WTC11 (cell line): ENCODE results near the gene TMEM140. TPM values are rescaled to one million over a fixed set of nuclear protein-coding genes. Genes with fewer than 3 reads are reported as not detected.

Source experiments
- ATAC-seq: fragments of 200-7000 bp; cut with Tn5 transposase; 2 replicates; pipeline ENCODE4 v1.10.0; 2021; ENCODE audit warnings: mild to moderate bottlenecking, moderate library complexity
- CTCF ChIA-PET: fragments of 300-600 bp; sonication (Branson Sonifier 250); formaldehyde crosslinking; loops from one replicate; lab custom pipeline; 2021; ENCODE audit warnings: antibody characterized with exemption; lab: Charles Lee
- POLR2A ChIA-PET: fragments of 350-600 bp; sonication (Branson Sonifier 250); formaldehyde crosslinking; loops from one replicate; lab custom pipeline; 2021; ENCODE audit warnings: antibody characterized with exemption; lab: Charles Lee
- DNase-seq: peaks from one replicate; pipeline ENCODE4 v3.0.0; 2021; ENCODE audit warnings: low spot score
- H3K27ac Mint-ChIP-seq: 2 replicates; pipeline ENCODE4 v1.8.0; 2021; ENCODE audit warnings: mixed read lengths
- H3K27me3 Mint-ChIP-seq: 2 replicates; pipeline ENCODE4 v1.8.0; 2021; ENCODE audit warnings: low read depth, mild to moderate bottlenecking, moderate library complexity, mixed read lengths
- H3K36me3 Mint-ChIP-seq: 2 replicates; pipeline ENCODE4 v1.8.0; 2021; ENCODE audit warnings: mixed read lengths
- H3K4me1 Mint-ChIP-seq: 2 replicates; pipeline ENCODE4 v1.8.0; 2022; ENCODE audit warnings: mixed read lengths
- H3K4me3 Mint-ChIP-seq: 2 replicates; pipeline ENCODE4 v1.8.0; 2021; ENCODE audit warnings: mild to moderate bottlenecking, moderate library complexity, mixed read lengths
- H3K9me3 Mint-ChIP-seq: 2 replicates; pipeline ENCODE4 v1.8.0; 2021; ENCODE audit warnings: mixed read lengths
- CREB1 ChIP-seq: sonication (generic); formaldehyde crosslinking; IDR thresholded peaks from 2 replicates; pipeline ENCODE4 v1.8.0; 2023; ENCODE audit warnings: mild to moderate bottlenecking, missing genetic modification reagents
- JAZF1 ChIP-seq: fragments of 250-450 bp; sonication (Bioruptor Pico); IDR thresholded peaks from 2 replicates; pipeline ENCODE4 v1.9.0; 2021; ENCODE audit warnings: moderate library complexity, mild to moderate bottlenecking, inconsistent platforms
- KAT7 ChIP-seq: sonication (generic); formaldehyde crosslinking; IDR thresholded peaks from 2 replicates; pipeline ENCODE4 v1.8.1; 2023; ENCODE audit warnings: missing genetic modification reagents, mild to moderate bottlenecking, borderline replicate concordance
- MXD4 ChIP-seq: fragments of 250-450 bp; sonication (Bioruptor Pico); IDR thresholded peaks from 2 replicates; pipeline ENCODE4 v1.8.0; 2021; ENCODE audit warnings: mild to moderate bottlenecking, moderate library complexity, borderline replicate concordance
- NFYB ChIP-seq: sonication (generic); formaldehyde crosslinking; conservative IDR thresholded peaks from 2 replicates; pipeline ENCODE4 v1.8.0; 2022; ENCODE audit warnings: low read depth, missing genetic modification reagents
- RORB ChIP-seq: fragments of 250-450 bp; sonication (Bioruptor Pico); IDR thresholded peaks from 2 replicates; pipeline ENCODE4 v1.9.0; 2021; ENCODE audit warnings: mild to moderate bottlenecking
- SOX15 ChIP-seq: fragments of 250-450 bp; sonication (Bioruptor Pico); IDR thresholded peaks from 2 replicates; pipeline ENCODE4 v1.9.0; 2021; ENCODE audit warnings: mild to moderate bottlenecking
- TEAD4 ChIP-seq: sonication (generic); formaldehyde crosslinking; IDR thresholded peaks from 2 replicates; pipeline ENCODE4 v1.8.0; 2022; ENCODE audit warnings: mild to moderate bottlenecking, missing genetic modification reagents
- TP53 ChIP-seq: sonication (generic); formaldehyde crosslinking; IDR thresholded peaks from 2 replicates; pipeline ENCODE4 v1.8.1; 2023; ENCODE audit warnings: mild to moderate bottlenecking, missing genetic modification reagents
- ZNF138 ChIP-seq: sonication (generic); formaldehyde crosslinking; conservative IDR thresholded peaks from 2 replicates; pipeline ENCODE4 v1.8.1; 2022; ENCODE audit warnings: mild to moderate bottlenecking, moderate library complexity, missing genetic modification reagents
- ZNF396 ChIP-seq: fragments of 250-450 bp; sonication (Bioruptor Pico); IDR thresholded peaks from 2 replicates; pipeline ENCODE4 v1.8.0; 2021; ENCODE audit warnings: mild to moderate bottlenecking, moderate library complexity, borderline replicate concordance
- ZNF423 ChIP-seq: fragments of 250-450 bp; sonication (Bioruptor Pico); IDR thresholded peaks from 2 replicates; pipeline ENCODE4 v2.1.2; 2022; ENCODE audit warnings: mild to moderate bottlenecking, moderate library complexity
- total RNA-seq: library from RNA; stranded (reverse); gene quantifications from 3 replicates; pipeline ENCODE4 v1.2.3, GENCODE V29; 2021
- TF ChIP-seq, protein P1 (sequence below): sonication (generic); formaldehyde crosslinking; IDR thresholded peaks from 2 replicates; pipeline ENCODE4 v1.8.1; 2023; ENCODE audit warnings: mild to moderate bottlenecking, missing genetic modification reagents, borderline replicate concordance
- TF ChIP-seq, protein P2 (sequence below): fragments of 250-450 bp; sonication (Bioruptor Pico); IDR thresholded peaks from 2 replicates; pipeline ENCODE4 v1.8.0; 2021; ENCODE audit warnings: mild to moderate bottlenecking
- TF ChIP-seq, protein P3 (sequence below): fragments of 250-450 bp; sonication (Bioruptor Pico); IDR thresholded peaks from 2 replicates; pipeline ENCODE4 v1.9.0; 2021; ENCODE audit warnings: mild to moderate bottlenecking

TMEM140 gene
- total RNA-seq, 1 experiment from 2014 or later: not detected

DNA sequence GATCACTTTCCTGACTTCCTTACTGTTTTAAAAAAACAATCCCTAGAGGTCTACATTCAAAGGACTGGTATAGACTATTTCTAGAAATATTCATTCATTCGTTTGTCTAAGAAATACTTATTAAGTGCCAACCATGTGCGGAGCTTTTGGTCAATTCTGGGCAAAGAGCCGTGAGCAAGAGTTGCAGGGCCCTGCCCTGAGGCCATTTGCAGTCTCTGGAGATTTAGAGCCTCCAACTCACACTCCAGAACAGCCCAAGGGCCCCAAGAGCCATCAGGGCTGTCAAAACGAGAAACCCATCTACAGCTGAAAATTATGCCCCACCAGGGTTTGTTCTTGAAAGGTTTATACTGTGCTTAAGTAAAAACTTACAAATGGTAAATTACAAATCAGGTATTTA, 47.3 kb downstream of the TMEM140 start:
- Mint-ChIP-seq H3K27ac (no peak overlapping the region), H3K4me3 (no peak overlapping the region), H3K9me3 (no peaks in the 10 kb centered on the region), H3K4me1 (peaks cover 8% of the 10 kb centered on the region), H3K27me3 (no peaks in the 10 kb centered on the region), H3K36me3 (peaks cover 28% of the 10 kb centered on the region)
- ChIA-PET CTCF (interaction anchor here (1.3 kb wide), 1 partner anchor 79 kb away, joined by 3 read pairs; no protein-coding TSS in a partner anchor), POLR2A (no interaction called here)
- ATAC-seq: no peak
- DNase-seq: no peak
- TF ChIP-seq CREB1 (no peak), NFYB (CRISPR knock-in tag) (no peak), JAZF1 (no peak), MXD4 (CRISPR knock-in tag) (no peak), KAT7 (no peak), TEAD4 (CRISPR knock-in tag) (no peak), RORB (CRISPR knock-in tag) (no peak), ZNF423 (no peak)
- TF ChIP-seq, protein P1, sequence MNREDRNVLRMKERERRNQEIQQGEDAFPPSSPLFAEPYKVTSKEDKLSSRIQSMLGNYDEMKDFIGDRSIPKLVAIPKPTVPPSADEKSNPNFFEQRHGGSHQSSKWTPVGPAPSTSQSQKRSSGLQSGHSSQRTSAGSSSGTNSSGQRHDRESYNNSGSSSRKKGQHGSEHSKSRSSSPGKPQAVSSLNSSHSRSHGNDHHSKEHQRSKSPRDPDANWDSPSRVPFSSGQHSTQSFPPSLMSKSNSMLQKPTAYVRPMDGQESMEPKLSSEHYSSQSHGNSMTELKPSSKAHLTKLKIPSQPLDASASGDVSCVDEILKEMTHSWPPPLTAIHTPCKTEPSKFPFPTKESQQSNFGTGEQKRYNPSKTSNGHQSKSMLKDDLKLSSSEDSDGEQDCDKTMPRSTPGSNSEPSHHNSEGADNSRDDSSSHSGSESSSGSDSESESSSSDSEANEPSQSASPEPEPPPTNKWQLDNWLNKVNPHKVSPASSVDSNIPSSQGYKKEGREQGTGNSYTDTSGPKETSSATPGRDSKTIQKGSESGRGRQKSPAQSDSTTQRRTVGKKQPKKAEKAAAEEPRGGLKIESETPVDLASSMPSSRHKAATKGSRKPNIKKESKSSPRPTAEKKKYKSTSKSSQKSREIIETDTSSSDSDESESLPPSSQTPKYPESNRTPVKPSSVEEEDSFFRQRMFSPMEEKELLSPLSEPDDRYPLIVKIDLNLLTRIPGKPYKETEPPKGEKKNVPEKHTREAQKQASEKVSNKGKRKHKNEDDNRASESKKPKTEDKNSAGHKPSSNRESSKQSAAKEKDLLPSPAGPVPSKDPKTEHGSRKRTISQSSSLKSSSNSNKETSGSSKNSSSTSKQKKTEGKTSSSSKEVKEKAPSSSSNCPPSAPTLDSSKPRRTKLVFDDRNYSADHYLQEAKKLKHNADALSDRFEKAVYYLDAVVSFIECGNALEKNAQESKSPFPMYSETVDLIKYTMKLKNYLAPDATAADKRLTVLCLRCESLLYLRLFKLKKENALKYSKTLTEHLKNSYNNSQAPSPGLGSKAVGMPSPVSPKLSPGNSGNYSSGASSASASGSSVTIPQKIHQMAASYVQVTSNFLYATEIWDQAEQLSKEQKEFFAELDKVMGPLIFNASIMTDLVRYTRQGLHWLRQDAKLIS (CRISPR knock-in tag): no peak
- TF ChIP-seq, protein P2, sequence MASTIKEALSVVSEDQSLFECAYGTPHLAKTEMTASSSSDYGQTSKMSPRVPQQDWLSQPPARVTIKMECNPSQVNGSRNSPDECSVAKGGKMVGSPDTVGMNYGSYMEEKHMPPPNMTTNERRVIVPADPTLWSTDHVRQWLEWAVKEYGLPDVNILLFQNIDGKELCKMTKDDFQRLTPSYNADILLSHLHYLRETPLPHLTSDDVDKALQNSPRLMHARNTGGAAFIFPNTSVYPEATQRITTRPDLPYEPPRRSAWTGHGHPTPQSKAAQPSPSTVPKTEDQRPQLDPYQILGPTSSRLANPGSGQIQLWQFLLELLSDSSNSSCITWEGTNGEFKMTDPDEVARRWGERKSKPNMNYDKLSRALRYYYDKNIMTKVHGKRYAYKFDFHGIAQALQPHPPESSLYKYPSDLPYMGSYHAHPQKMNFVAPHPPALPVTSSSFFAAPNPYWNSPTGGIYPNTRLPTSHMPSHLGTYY (CRISPR knock-in tag): no peak

DNA sequence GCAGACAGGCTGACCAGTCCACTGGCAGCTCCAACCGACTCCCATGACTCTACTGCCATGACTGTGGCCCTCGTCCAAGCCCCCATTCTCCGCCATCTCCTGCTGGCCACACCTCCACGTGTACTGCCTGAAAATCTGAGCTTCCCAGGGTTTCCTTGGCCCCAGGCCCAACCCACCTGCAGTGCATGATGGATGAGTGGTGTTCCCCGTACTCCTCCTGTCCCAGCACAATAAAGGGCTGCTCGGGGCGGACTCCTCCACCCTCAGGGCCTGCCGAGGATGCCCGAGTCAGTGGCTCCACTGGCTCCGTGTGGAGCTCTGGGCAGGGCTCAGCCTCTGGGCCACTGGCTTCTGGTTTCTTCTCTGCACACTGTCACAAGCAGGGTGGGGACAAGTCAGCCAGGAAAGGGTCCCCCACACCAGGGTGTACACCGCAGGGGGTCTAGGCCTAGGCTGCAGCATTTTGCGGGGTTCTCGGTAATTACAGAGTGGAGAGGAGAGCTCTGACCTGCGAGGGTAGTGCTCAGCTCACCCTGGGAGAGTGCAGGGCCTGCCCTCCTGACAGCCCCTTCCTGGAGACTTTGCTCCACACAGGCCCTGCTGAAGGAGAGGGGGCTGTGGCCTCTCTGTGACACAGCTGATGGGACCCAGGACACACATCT, 48.2 kb downstream of the TMEM140 start:
- no peak for ATAC-seq
- DNase-seq: no peak
- peaks cover 16% of the 10 kb centered on the region for H3K4me1 Mint-ChIP-seq
- peaks cover 28% of the 10 kb centered on the region for H3K36me3 Mint-ChIP-seq
- no peak overlapping the region for H3K4me3 Mint-ChIP-seq
- H3K9me3 Mint-ChIP-seq: no peaks in the 10 kb centered on the region
- H3K27me3 Mint-ChIP-seq: no peaks in the 10 kb centered on the region
- ChIA-PET CTCF (no interaction called here), POLR2A (no interaction called here)
- H3K27ac Mint-ChIP-seq: no peak overlapping the region
- TF ChIP-seq SOX15 (CRISPR knock-in tag) (no peak), ZNF138 (CRISPR knock-in tag) (no peak), TP53 (CRISPR knock-in tag) (no peak), ZNF396 (CRISPR knock-in tag) (no peak)
- TF ChIP-seq, protein P3, sequence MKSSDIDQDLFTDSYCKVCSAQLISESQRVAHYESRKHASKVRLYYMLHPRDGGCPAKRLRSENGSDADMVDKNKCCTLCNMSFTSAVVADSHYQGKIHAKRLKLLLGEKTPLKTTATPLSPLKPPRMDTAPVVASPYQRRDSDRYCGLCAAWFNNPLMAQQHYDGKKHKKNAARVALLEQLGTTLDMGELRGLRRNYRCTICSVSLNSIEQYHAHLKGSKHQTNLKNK (CRISPR knock-in tag): no peak
- TF ChIP-seq, protein P1 (CRISPR knock-in tag): no peak
